HEK293T (cell line): ENCODE measurements around the gene KCNQ1OT1.

Experiments
- CTBP1 ChIP-seq: fragments of 450-650 bp; IDR thresholded peaks from 2 replicates; pipeline ENCODE4 v1.6.1; 2016; ENCODE audit warnings: borderline replicate concordance
- FOXA1 ChIP-seq: fragments of 450-650 bp; IDR thresholded peaks from 2 replicates; pipeline ENCODE4 v1.6.1; 2016; ENCODE audit warnings: mild to moderate bottlenecking
- FOXK2 ChIP-seq: fragments of 450-650 bp; IDR thresholded peaks from 2 replicates; pipeline ENCODE4 v1.6.1; 2016; ENCODE audit warnings: mild to moderate bottlenecking
- L3MBTL2 ChIP-seq: fragments of 450-650 bp; conservative IDR thresholded peaks from 2 replicates; pipeline ENCODE4 v1.6.1; 2016; ENCODE audit warnings: mild to moderate bottlenecking
- NFRKB ChIP-seq: fragments of 450-650 bp; IDR thresholded peaks from 2 replicates; pipeline ENCODE4 v1.6.1; 2016; ENCODE audit warnings: mild to moderate bottlenecking, moderate library complexity
- SP1 ChIP-seq: fragments of 450-650 bp; IDR thresholded peaks from 2 replicates; pipeline ENCODE4 v1.6.1; 2017
- SUZ12 ChIP-seq: fragments of 450-650 bp; IDR thresholded peaks from 2 replicates; pipeline ENCODE4 v1.6.1; 2016; ENCODE audit warnings: mild to moderate bottlenecking

- TF ChIP-seq CTBP1 (no peak), FOXK2 (no peak), NFRKB (no peak), FOXA1 (no peak), SP1 (no peak), L3MBTL2 (no peak), SUZ12 (no peak)
Measured at GRCh38 chr11:2672553-2673249, 27.1 kb downstream of the KCNQ1OT1 start.
